HCT116 (cell line): ENCODE data around the gene MOAP1. TPM values are rescaled to one million over a fixed set of nuclear protein-coding genes. Genes with fewer than 3 reads are reported as not detected.
A peak's percentile ranks its signal among the peaks of the same experiment; 100 is the strongest.

ENCODE experiments used
- ATAC-seq: fragments of 200-7000 bp; cut with Tn5 transposase; 2 replicates; pipeline ENCODE4 v1.9.1; 2020; ENCODE audit warnings: mild to moderate bottlenecking, moderate library complexity
- BruUV-seq: library from RNA; stranded (reverse); fragments of 400-500 nt; replicated peaks from 2 replicates; lab custom pipeline; 2021; lab: Mats Ljungman, UMichigan
- CTCF ChIA-PET: fragments of 300-600 bp; sonication (Branson Sonifier 250); formaldehyde crosslinking; loops from one replicate; lab custom pipeline; 2021; ENCODE audit warnings: antibody characterized with exemption; lab: Charles Lee
- POLR2A ChIA-PET: fragments of 300-600, 350-600 bp; sonication (Branson Sonifier 250); formaldehyde crosslinking; loops from one replicate; lab custom pipeline; 2021; ENCODE audit warnings: antibody characterized with exemption; lab: Charles Lee
- RAD21 ChIA-PET, 2 experiments: fragments of 300-600 bp; sonication (Branson Sonifier 250); formaldehyde crosslinking; loops; one replicate each; lab custom pipeline; 2023; ENCODE audit warnings: low total read pairs in 2 of 2; ENCODE audit not compliant: uncharacterized antibody in 2 of 2, unreplicated experiment in 2 of 2, low non-redundant PET in 1 of 2; lab: Charles Lee
- DNase-seq: peaks from one replicate; pipeline ENCODE4 v3.0.0-alpha.2; 2010; ENCODE audit warnings: low read depth, low spot score
- H2AFZ ChIP-seq: fragments of 200-600 bp; shearing (Covaris generic), sonication (generic); 2 replicates; pipeline ENCODE4 v1.6.1; 2017; ENCODE audit warnings: low read depth, mixed run types, mixed read lengths, antibody characterized with exemption, low read length; ENCODE audit not compliant: poor library complexity, severe bottlenecking
- H3K27ac ChIP-seq: 2 replicates; pipeline ENCODE4 v1.5.1; 2012; ENCODE audit warnings: low read depth, low read length
- H3K27me3 ChIP-seq: fragments of 200-600 bp; sonication (generic); 2 replicates; pipeline ENCODE4 v1.6.1; 2016; ENCODE audit warnings: mixed run types, low read length, mixed read lengths; ENCODE audit not compliant: insufficient read depth
- H3K36me3 ChIP-seq, 2 experiments: fragments of 200-500 bp in 1 of 2; fragments of 200-600 bp in 1 of 2; sonication (Bioruptor generic) in 1 of 2; sonication (generic) in 1 of 2; 2 replicates each; pipeline versions ENCODE4 v1.5.1 to v1.6.1; 2014 to 2016; ENCODE audit warnings: low read length in 2 of 2, inconsistent platforms in 1 of 2, mixed read lengths in 1 of 2, mixed run types in 1 of 2; ENCODE audit not compliant: insufficient read depth in 2 of 2, control insufficient read depth in 1 of 2
- H3K4me1 ChIP-seq, 2 experiments: fragments of 200-600 bp in 1 of 2; sonication (generic) in 1 of 2; 2 replicates each; pipeline versions ENCODE4 v1.5.1 to v1.6.1; 2012 to 2017; ENCODE audit warnings: low read length in 2 of 2, inconsistent platforms in 1 of 2, mild to moderate bottlenecking in 1 of 2, mixed read lengths in 1 of 2, mixed run types in 1 of 2, moderate library complexity in 1 of 2; ENCODE audit not compliant: insufficient read depth in 2 of 2, control insufficient read depth in 1 of 2
- H3K4me2 ChIP-seq: fragments of 200-600 bp; sonication (generic); 2 replicates; pipeline ENCODE4 v1.6.1; 2017; ENCODE audit warnings: mixed run types, low read length, mixed read lengths
- H3K4me3 ChIP-seq, 2 experiments: fragments of 200-600 bp in 1 of 2; sonication (generic) in 1 of 2; replicated peaks in 1 of 2; 2 replicates each; pipeline ENCODE4 v1.5.1; 2011 to 2016; ENCODE audit warnings: low read length in 2 of 2, control low read depth in 1 of 2, low read depth in 1 of 2, mild to moderate bottlenecking in 1 of 2, mixed read lengths in 1 of 2, mixed run types in 1 of 2
- H3K79me2 ChIP-seq: fragments of 200-600 bp; sonication (generic); 2 replicates; pipeline ENCODE4 v1.6.1; 2017; ENCODE audit warnings: mild to moderate bottlenecking, mixed run types, low read length, moderate library complexity, mixed read lengths; ENCODE audit not compliant: insufficient read depth
- H3K9ac ChIP-seq: fragments of 200-600 bp; sonication (generic); 2 replicates; pipeline ENCODE4 v1.6.1; 2016; ENCODE audit warnings: low read length, mixed read lengths
- H3K9me2 ChIP-seq: fragments of 200-600 bp; sonication (generic), shearing (Covaris generic); 2 replicates; pipeline ENCODE4 v1.6.1; 2017; ENCODE audit warnings: mixed run types, mild to moderate bottlenecking, moderate library complexity; ENCODE audit not compliant: insufficient read depth
- H3K9me3 ChIP-seq, 2 experiments: fragments of 200-500 bp in 1 of 2; fragments of 200-600 bp in 1 of 2; sonication (Bioruptor generic) in 1 of 2; sonication (generic) in 1 of 2; 2 replicates each; pipeline ENCODE4 v1.6.1; 2014 to 2017; ENCODE audit warnings: low read length in 2 of 2, mixed read lengths in 2 of 2, inconsistent platforms in 1 of 2, low read depth in 1 of 2, mild to moderate bottlenecking in 1 of 2, mixed run types in 1 of 2, moderate library complexity in 1 of 2; ENCODE audit not compliant: control insufficient read depth in 1 of 2, insufficient read depth in 1 of 2
- H4K20me1 ChIP-seq: fragments of 200-600 bp; sonication (generic), shearing (Covaris generic); 2 replicates; pipeline ENCODE4 v1.6.1; 2017; ENCODE audit warnings: mixed run types, mild to moderate bottlenecking, moderate library complexity; ENCODE audit not compliant: insufficient read depth
- ATF3 ChIP-seq: IDR thresholded peaks from 2 replicates; pipeline ENCODE4 v1.6.1; 2012
- CBX3 ChIP-seq: IDR thresholded peaks from 2 replicates; pipeline ENCODE4 v1.6.1; 2012; ENCODE audit warnings: low read depth
- CEBPB ChIP-seq: IDR thresholded peaks from 2 replicates; pipeline ENCODE4 v1.6.1; 2012; ENCODE audit warnings: low read depth
- CTCF ChIP-seq, 3 experiments: fragments of 200-600 bp in 1 of 3; sonication (generic) in 1 of 3; IDR thresholded peaks in 2 of 3; conservative IDR thresholded peaks in 1 of 3; 2 replicates each; pipeline ENCODE4 v1.5.1; 2012 to 2017; ENCODE audit warnings: low read depth in 2 of 3, low read length in 2 of 3, antibody characterized with exemption in 1 of 3, borderline replicate concordance in 1 of 3, control low read depth in 1 of 3, mild to moderate bottlenecking in 1 of 3, mixed read lengths in 1 of 3, mixed run types in 1 of 3, moderate library complexity in 1 of 3; ENCODE audit not compliant: insufficient read depth in 1 of 3
- EGR1 ChIP-seq: IDR thresholded peaks from 2 replicates; pipeline ENCODE4 v1.6.1; 2012; ENCODE audit warnings: low read depth
- ELF1 ChIP-seq: IDR thresholded peaks from 2 replicates; pipeline ENCODE4 v1.6.1; 2012; ENCODE audit warnings: low read depth, borderline replicate concordance
- EZH2 ChIP-seq: fragments of 200-600 bp; sonication (generic); IDR thresholded peaks from 2 replicates; pipeline ENCODE4 v1.6.1; 2017; ENCODE audit warnings: antibody characterized with exemption, mixed run types
- EZH2phosphoT487 ChIP-seq: fragments of 200-600 bp; IDR thresholded peaks from 2 replicates; pipeline ENCODE4 v1.6.1; 2018; ENCODE audit warnings: antibody characterized with exemption, borderline replicate concordance
- FOSL1 ChIP-seq: IDR thresholded peaks from 2 replicates; pipeline ENCODE4 v1.6.1; 2012; ENCODE audit warnings: low read depth
- JUND ChIP-seq: IDR thresholded peaks from 2 replicates; pipeline ENCODE4 v1.6.1; 2012
- MAX ChIP-seq: IDR thresholded peaks from 2 replicates; pipeline ENCODE4 v1.6.1; 2012
- POLR2A ChIP-seq: IDR thresholded peaks from 2 replicates; pipeline ENCODE4 v1.7.0; 2011; ENCODE audit warnings: borderline replicate concordance; ENCODE audit not compliant: insufficient read depth, insufficient read length; ENCODE audit errors: extremely low read depth
- POLR2AphosphoS5 ChIP-seq: IDR thresholded peaks from 2 replicates; pipeline ENCODE4 v1.6.1; 2011; ENCODE audit warnings: mild to moderate bottlenecking, low read depth, low read length, moderate library complexity
- RAD21 ChIP-seq: IDR thresholded peaks from 2 replicates; pipeline ENCODE4 v1.6.1; 2012; ENCODE audit warnings: low read depth, mild to moderate bottlenecking
- SIN3A ChIP-seq: IDR thresholded peaks from 2 replicates; pipeline ENCODE4 v1.6.1; 2012; ENCODE audit warnings: low read depth
- SP1 ChIP-seq: IDR thresholded peaks from 2 replicates; pipeline ENCODE4 v1.6.1; 2012; ENCODE audit warnings: low read depth
- SRF ChIP-seq: IDR thresholded peaks from 2 replicates; pipeline ENCODE4 v1.6.1; 2012; ENCODE audit warnings: low read depth
- TCF7L2 ChIP-seq: IDR thresholded peaks from 2 replicates; pipeline ENCODE4 v1.7.0; 2011; ENCODE audit warnings: borderline replicate concordance, inconsistent platforms; ENCODE audit not compliant: insufficient read depth, insufficient read length; ENCODE audit errors: extremely low read depth
- ZBTB33 ChIP-seq: IDR thresholded peaks from 2 replicates; pipeline ENCODE4 v1.6.1; 2011; ENCODE audit warnings: mild to moderate bottlenecking, low read length, moderate library complexity; ENCODE audit not compliant: insufficient replicate concordance; ENCODE audit errors: extremely low read depth
- ZFX ChIP-seq: fragments of 450-650 bp; IDR thresholded peaks from 2 replicates; pipeline ENCODE4 v1.6.1; 2017
- ZNF274 ChIP-seq: fragments of 200-500 bp; sonication (Bioruptor generic); IDR thresholded peaks from 2 replicates; pipeline ENCODE4 v1.6.1; 2014; ENCODE audit warnings: mild to moderate bottlenecking, low read depth, low read length, inconsistent platforms
- intact Hi-C: fragments of 100-400 bp; cut with micrococcal nuclease; formaldehyde crosslinking; loops from 2 replicates; pipeline ENCODE4 v1.10.0; 2022
- total RNA-seq: library from RNA; stranded (reverse); gene quantifications from one replicate; pipeline ENCODE4 v1.2.1, GENCODE V29; 2021; ENCODE audit not compliant: unreplicated experiment

The MOAP1 gene
- total RNA-seq, 1 experiment from 2014 or later: 14.2 TPM

GRCh38 chr14:93207468-93208308 is 23.0 kb upstream of the MOAP1 start:
- Histone ChIP-seq H3K4me1 (peaks cover 7 to 23% of the 10 kb centered on the region in 2 experiments), H3K27me3 (no peaks in the 10 kb centered on the region), H3K36me3 (peaks cover 5 to 7% of the 10 kb centered on the region in 2 experiments; a peak in 3 of 4 replicates), H3K9me3 (no peaks in the 10 kb centered on the region), H3K79me2 (peaks cover 71% of the 10 kb centered on the region), H3K27ac (peak overlapping the region; percentile 83), H3K9me2 (no peaks in the 10 kb centered on the region), H3K4me3 (peak overlapping the region; percentile 74 to 97), H4K20me1 (no peaks in the 10 kb centered on the region), H2AFZ (no peak overlapping the region), H3K9ac (peak overlapping the region; percentile 91), H3K4me2 (peak overlapping the region; percentile 87)
- no peak for DNase-seq
- CTCF ChIA-PET: interaction anchor here (0.6 to 2.1 kb wide), 11 partner anchors 8 to 411 kb away, joined by 3 to 19 read pairs (median 3); partner anchors contain the start of genes LYSET and MOAP1
- TF ChIP-seq RAD21: peak; percentile 62
- no peak for TF ChIP-seq POLR2A
- TF ChIP-seq CTCF (IDR thresholded peaks at IDR 0.05 in 2 of 3, conservative IDR thresholded peaks at IDR 0.05 in 1 of 3; ENCODE audit: borderline replicate concordance in 1 of 3, insufficient read depth in 1 of 3, low read depth in 2 of 3, low read length in 2 of 3): peak; percentile 31 to 47 (median 35); a peak in 4 of 6 replicates
- no peak for TF ChIP-seq SRF
- no peak for TF ChIP-seq CBX3
- TF ChIP-seq CEBPB: no peak
- no peak for TF ChIP-seq SP1
- no peak for TF ChIP-seq POLR2AphosphoS5
- TF ChIP-seq ATF3: no peak
- peak; percentile 47; the same call in 1 of the 2 replicates for TF ChIP-seq EGR1
- TF ChIP-seq ZBTB33: no peak
- no peak for TF ChIP-seq TCF7L2
- TF ChIP-seq ZFX: peak; percentile 52
- no peak for TF ChIP-seq MAX
- TF ChIP-seq ELF1: no peak
- no peak for TF ChIP-seq EZH2phosphoT487
- TF ChIP-seq SIN3A: no peak
- TF ChIP-seq ZNF274: no peak
- no peak for TF ChIP-seq JUND
- no peak for TF ChIP-seq EZH2
- no peak for TF ChIP-seq FOSL1
- peak; percentile 71 for ATAC-seq
- TSS peak; percentile 57 for BruUV-seq
- POLR2A ChIA-PET: interaction anchor here (0.5 to 1.5 kb wide), 3 partner anchors 15 to 329 kb away, joined by 3 to 4 read pairs (median 3); no protein-coding TSS in a partner anchor
- RAD21 ChIA-PET: interaction anchor here (0.7 to 1.2 kb wide), 4 partner anchors 94 to 411 kb away, joined by 3 to 5 read pairs (median 4); no protein-coding TSS in a partner anchor
- intact Hi-C loops: loop anchor here (1.0 to 5.0 kb wide), 2 partner anchors 95 to 337 kb away; no protein-coding TSS in a partner anchor
